Gastroesophageal sphincter (tissue), 3 donors: ENCODE results near the gene ARHGAP21.

Experiments
- CTCF ChIP-seq, 4 experiments: fragments of 200-600 bp in 2 of 4; fragments of 450-650 bp in 2 of 4; sonication (generic) in 1 of 4; IDR thresholded peaks; one replicate each; pipeline ENCODE4 v1.5.1; 2017 to 2019; ENCODE audit warnings: antibody characterized with exemption in 4 of 4, mild to moderate bottlenecking in 2 of 4, moderate library complexity in 2 of 4
- EP300 ChIP-seq: sonication (generic); formaldehyde crosslinking; IDR thresholded peaks from one replicate; pipeline ENCODE4 v1.6.1; 2017; ENCODE audit warnings: antibody characterized with exemption, mild to moderate bottlenecking
- POLR2A ChIP-seq, 2 donors: fragments of 450-650 bp; IDR thresholded peaks; one replicate each; pipeline ENCODE4 v1.6.1; 2017; ENCODE audit warnings: antibody characterized with exemption in 2 of 2, mild to moderate bottlenecking in 2 of 2, moderate library complexity in 1 of 2
- POLR2AphosphoS5 ChIP-seq: sonication (generic); formaldehyde crosslinking; IDR thresholded peaks from one replicate; pipeline ENCODE4 v1.6.1; 2017; ENCODE audit warnings: antibody characterized with exemption

- no peak for TF ChIP-seq EP300
- TF ChIP-seq POLR2A (IDR thresholded peaks at IDR 0.05) = no peak
- TF ChIP-seq CTCF (IDR thresholded peaks at IDR 0.05) = no peak
- no peak for TF ChIP-seq POLR2AphosphoS5
These were observed 189.7 kb downstream of the ARHGAP21 start for GRCh38 chr10:24533981-24534380.
